Breast epithelium (tissue), 4 donors: ENCODE results near the gene DCXR. TPM values are rescaled to one million over a fixed set of nuclear protein-coding genes. Genes with fewer than 3 reads are reported as not detected.

Experiments
- DNase-seq, 2 donors: peaks; one replicate each; pipeline ENCODE4 v3.0.0-alpha.2; 2019; ENCODE audit warnings: low spot score in 2 of 2
- H3K27ac ChIP-seq, 2 donors: fragments of 200-600 bp; sonication (generic) in 1 of 2; one replicate each; pipeline ENCODE4 v1.5.1; 2016 to 2019; ENCODE audit warnings: mild to moderate bottlenecking in 1 of 2
- H3K27me3 ChIP-seq, 2 donors: fragments of 200-600 bp; sonication (generic) in 1 of 2; one replicate each; pipeline versions ENCODE4 v1.5.1 to v1.6.0; 2017 to 2019; ENCODE audit warnings: control low read depth in 1 of 2, mild to moderate bottlenecking in 1 of 2
- H3K36me3 ChIP-seq: fragments of 200-600 bp; one replicate; pipeline ENCODE4 v1.5.1; 2019
- H3K4me1 ChIP-seq, 2 donors: fragments of 200-600 bp; sonication (generic); one replicate each; pipeline ENCODE4 v1.5.1; 2016 to 2019; ENCODE audit warnings: control low read depth in 1 of 2
- H3K4me3 ChIP-seq, 3 donors: fragments of 200-600 bp; sonication (generic); 1 replicate in 2 of 3; 2 replicates in 1 of 3; pipeline ENCODE4 v1.5.1; 2016 to 2019; ENCODE audit warnings: mild to moderate bottlenecking in 3 of 3, moderate library complexity in 2 of 3
- H3K9me3 ChIP-seq, 2 donors: fragments of 200-600 bp; sonication (generic) in 1 of 2; one replicate each; pipeline ENCODE4 v1.5.1; 2016 to 2019; ENCODE audit warnings: control low read depth in 1 of 2
- CTCF ChIP-seq, 3 donors: fragments of 450-650 bp; IDR thresholded peaks; one replicate each; pipeline ENCODE4 v1.5.1; 2016 to 2017; ENCODE audit warnings: antibody characterized with exemption in 3 of 3, mild to moderate bottlenecking in 3 of 3, moderate library complexity in 3 of 3
- POLR2A ChIP-seq: fragments of 450-650 bp; IDR thresholded peaks from one replicate; pipeline ENCODE4 v1.6.1; 2016; ENCODE audit warnings: antibody characterized with exemption, mild to moderate bottlenecking, moderate library complexity
- POLR2AphosphoS5 ChIP-seq, 3 donors: sonication (generic); formaldehyde crosslinking; IDR thresholded peaks; one replicate each; pipeline ENCODE4 v1.6.1; 2017; ENCODE audit warnings: antibody characterized with exemption in 3 of 3
- intact Hi-C: fragments of 100-400 bp; cut with DNase I; formaldehyde crosslinking; loops from one replicate; pipeline ENCODE4 v1.15.1; 2023; ENCODE audit warnings: low total_unique reads
- total RNA-seq, 3 donors: library from RNA; depleted of rRNA; stranded (reverse); fragments of >200 nt; gene quantifications; one replicate each; pipeline ENCODE4 v1.1.0, GENCODE V29; 2016

The DCXR gene
- total RNA-seq, 3 donors from 2014 or later: 202 to 484 (median 228) TPM

GRCh38 chr17:82060614-82061013 is 23.1 kb upstream of the DCXR start:
- Histone ChIP-seq H3K27me3 (no peaks in the 10 kb centered on the region), H3K27ac (no peak overlapping the region), H3K36me3 (peaks cover 5% of the 10 kb centered on the region), H3K4me3 (no peak overlapping the region), H3K4me1 (peaks cover 0 to 11% of the 10 kb centered on the region in 2 donors), H3K9me3 (no peaks in the 10 kb centered on the region)
- intact Hi-C loops: no loop called here
- no peak for DNase-seq
- TF ChIP-seq CTCF (IDR thresholded peaks at IDR 0.05) (no peak), POLR2A (no peak), POLR2AphosphoS5 (IDR thresholded peaks at IDR 0.05) (no peak)

DNA sequence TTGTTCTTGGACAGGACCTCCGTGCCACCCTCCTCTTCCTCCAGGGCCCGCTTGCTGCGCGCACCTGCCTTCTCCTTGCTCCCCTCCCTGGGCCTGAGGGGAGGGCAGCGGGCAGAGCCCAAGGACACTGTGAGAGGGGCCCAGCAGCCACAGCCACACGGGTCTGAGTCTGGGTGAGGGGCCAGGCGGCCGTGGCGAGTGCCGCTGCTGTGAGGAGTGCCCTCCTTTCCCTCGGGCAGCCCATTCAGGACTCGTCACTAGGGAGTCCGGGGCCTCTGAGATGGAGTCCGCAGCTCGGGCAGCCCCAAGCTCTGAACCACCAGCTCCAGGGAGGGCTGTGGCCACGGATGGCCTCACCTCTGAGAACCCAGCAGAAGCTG is 22.5 kb upstream of the DCXR start:
- no peak overlapping the region for H3K4me3 ChIP-seq
- DNase-seq: no peak
- H3K9me3 ChIP-seq: no peaks in the 10 kb centered on the region
- intact Hi-C loops: no loop called here
- no peaks in the 10 kb centered on the region for H3K27me3 ChIP-seq
- peaks cover 5% of the 10 kb centered on the region for H3K36me3 ChIP-seq
- no peak overlapping the region for H3K27ac ChIP-seq
- TF ChIP-seq CTCF (IDR thresholded peaks at IDR 0.05): no peak
- no peak for TF ChIP-seq POLR2A
- no peak for TF ChIP-seq POLR2AphosphoS5 (IDR thresholded peaks at IDR 0.05)
- peaks cover 0 to 11% of the 10 kb centered on the region in 2 donors for H3K4me1 ChIP-seq

- Histone ChIP-seq H3K4me3 (no peak overlapping the region), H3K27me3 (no peaks in the 10 kb centered on the region), H3K27ac (no peak overlapping the region), H3K4me1 (peaks cover 0 to 7% of the 10 kb centered on the region in 2 donors), H3K9me3 (no peaks in the 10 kb centered on the region), H3K36me3 (peaks cover 5% of the 10 kb centered on the region)
- intact Hi-C loops: no loop called here
- DNase-seq: no peak
- TF ChIP-seq POLR2AphosphoS5 (IDR thresholded peaks at IDR 0.05): no peak
- TF ChIP-seq CTCF (IDR thresholded peaks at IDR 0.05): no peak
- TF ChIP-seq POLR2A: no peak
Observed at GRCh38 chr17:82059272-82060000, 21.9 kb upstream of the DCXR start.

DNA sequence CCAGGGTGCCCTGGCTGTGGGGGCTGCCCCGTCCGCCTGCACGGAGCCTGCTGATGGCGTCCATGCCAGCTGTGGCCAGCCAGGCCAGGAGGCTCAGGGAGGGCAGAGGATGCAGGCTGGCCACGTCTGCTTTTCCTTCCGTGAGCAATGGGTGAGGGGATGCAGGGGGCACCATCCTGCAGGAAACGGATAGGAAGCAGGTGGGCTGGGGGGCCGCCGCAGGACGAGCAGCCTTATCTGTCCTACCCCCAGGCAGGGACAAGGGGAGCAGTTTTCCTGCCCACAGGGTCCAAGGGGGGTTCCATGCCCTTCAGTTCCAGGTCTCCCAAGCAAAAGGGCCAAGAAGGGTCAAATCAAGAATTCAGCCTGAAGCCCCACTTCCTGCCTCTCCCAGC is 21.4 kb upstream of the DCXR start:
- TF ChIP-seq POLR2AphosphoS5 (IDR thresholded peaks at IDR 0.05) (no peak), CTCF (IDR thresholded peaks at IDR 0.05) (no peak), POLR2A (no peak)
- peaks cover 0 to under 1% of the 10 kb centered on the region in 2 donors for H3K4me1 ChIP-seq
- peaks cover 5% of the 10 kb centered on the region for H3K36me3 ChIP-seq
- no peaks in the 10 kb centered on the region for H3K27me3 ChIP-seq
- no peak overlapping the region for H3K4me3 ChIP-seq
- no peak overlapping the region for H3K27ac ChIP-seq
- DNase-seq: no peak
- intact Hi-C loops: no loop called here
- H3K9me3 ChIP-seq: no peaks in the 10 kb centered on the region

DNA sequence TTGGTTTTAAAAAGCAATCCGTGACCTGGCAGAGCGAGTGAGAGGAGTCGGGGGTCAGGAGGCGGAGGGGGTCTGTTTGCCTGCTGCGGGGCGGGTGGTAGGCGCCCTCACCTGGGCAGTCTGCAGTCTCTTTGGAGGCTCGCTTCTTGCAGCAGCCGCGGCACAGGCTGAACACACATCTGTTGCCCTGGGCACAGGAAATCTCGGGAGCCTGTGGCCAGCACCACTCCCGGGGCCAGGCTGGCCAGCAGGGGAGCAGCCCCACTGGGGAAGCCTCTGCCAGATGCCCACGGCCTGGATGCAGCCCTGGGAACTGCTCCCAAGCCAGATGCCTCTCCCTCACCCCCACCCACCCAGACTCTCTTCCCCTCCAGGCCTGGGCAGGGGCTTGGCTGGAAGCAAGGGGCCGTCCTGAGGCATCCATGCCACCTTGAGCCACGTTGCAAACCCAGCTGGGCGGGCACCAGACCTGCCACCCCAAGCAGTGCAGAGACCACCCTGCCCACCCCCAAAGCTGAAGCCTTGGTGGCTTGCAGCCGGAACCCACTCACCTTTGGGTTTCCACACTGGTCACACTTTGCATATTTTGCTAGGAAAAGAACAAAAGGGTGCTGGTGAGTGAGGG is 20.8 kb upstream of the DCXR start:
- Histone ChIP-seq H3K9me3 (no peaks in the 10 kb centered on the region), H3K27me3 (no peaks in the 10 kb centered on the region), H3K36me3 (peaks cover 5% of the 10 kb centered on the region), H3K4me3 (no peak overlapping the region), H3K27ac (no peak overlapping the region), H3K4me1 (peaks cover 0 to 4% of the 10 kb centered on the region in 2 donors)
- no peak for DNase-seq
- intact Hi-C loops: no loop called here
- TF ChIP-seq POLR2AphosphoS5 (IDR thresholded peaks at IDR 0.05) (no peak), POLR2A (no peak), CTCF (IDR thresholded peaks at IDR 0.05) (no peak)
